HEK293 (cell line): ENCODE results near the gene MELTF.

Source experiments
- CTCF ChIA-PET: fragments of 350-600 bp; formaldehyde crosslinking; extraction: SDS; loops from one replicate; lab custom pipeline; 2021; ENCODE audit warnings: antibody characterized with exemption; lab: Yijun Ruan, JAX
- POLR2A ChIA-PET: fragments of 300-600 bp; formaldehyde crosslinking; extraction: SDS; loops from one replicate; lab custom pipeline; 2020; ENCODE audit warnings: antibody characterized with exemption, inconsistent platforms; lab: Yijun Ruan, JAX
- H3K27ac ChIP-seq: fragments of 200-500 bp; sonication (Bioruptor generic); 2 replicates; pipeline ENCODE4 v1.5.1; 2014; ENCODE audit warnings: low read depth, low read length, control low read depth, inconsistent platforms; ENCODE audit errors: extremely low read depth
- H3K36me3 ChIP-seq, 2 experiments: fragments of 200-500 bp in 1 of 2; sonication (Bioruptor generic) in 1 of 2; 1 replicate in 1 of 2; 2 replicates in 1 of 2; pipeline ENCODE4 v1.5.1; 2014 to 2017; ENCODE audit warnings: inconsistent platforms in 2 of 2, low read length in 2 of 2; ENCODE audit not compliant: control insufficient read depth in 2 of 2, insufficient read depth in 1 of 2
- H3K4me1 ChIP-seq: fragments of 200-500 bp; sonication (Bioruptor generic); 2 replicates; pipeline ENCODE4 v1.5.1; 2014; ENCODE audit warnings: mild to moderate bottlenecking, low read length, inconsistent platforms; ENCODE audit not compliant: control insufficient read depth, insufficient read depth
- H3K4me3 ChIP-seq: 2 replicates; pipeline ENCODE4 v1.5.1; 2011; ENCODE audit warnings: low read depth, mild to moderate bottlenecking, control low read depth, low read length, moderate library complexity
- H3K9me3 ChIP-seq: fragments of 200-500 bp; sonication (Bioruptor generic); 2 replicates; pipeline ENCODE4 v1.5.1; 2014; ENCODE audit warnings: low read depth, low read length, inconsistent platforms; ENCODE audit not compliant: control insufficient read depth, insufficient read depth
- FEZF1 ChIP-seq: fragments of 450-650 bp; formaldehyde crosslinking; IDR thresholded peaks from 2 replicates; pipeline ENCODE4 v1.5.1; 2016; ENCODE audit warnings: missing biosample characterization, missing genetic modification characterization
- KLF16 ChIP-seq: fragments of 450-650 bp; formaldehyde crosslinking; IDR thresholded peaks from 2 replicates; pipeline ENCODE4 v1.5.1; 2017; ENCODE audit warnings: missing biosample characterization, missing genetic modification characterization
- MYNN ChIP-seq: fragments of 450-650 bp; formaldehyde crosslinking; IDR thresholded peaks from 2 replicates; pipeline ENCODE4 v1.5.1; 2016; ENCODE audit warnings: missing biosample characterization, missing genetic modification characterization, borderline replicate concordance
- PRDM1 ChIP-seq: fragments of 450-650 bp; formaldehyde crosslinking; IDR thresholded peaks from 2 replicates; pipeline ENCODE4; 2016; ENCODE audit warnings: missing biosample characterization, missing genetic modification characterization
- PRDM6 ChIP-seq: fragments of 450-650 bp; formaldehyde crosslinking; IDR thresholded peaks from 2 replicates; pipeline ENCODE4 v1.5.1; 2017; ENCODE audit warnings: missing biosample characterization, missing genetic modification characterization
- SETDB1 ChIP-seq: IDR thresholded peaks from one replicate; pipeline ENCODE4 v1.6.1; 2017; ENCODE audit warnings: mild to moderate bottlenecking, low read length, moderate library complexity, mixed read lengths; ENCODE audit not compliant: insufficient read length
- ZBTB1 ChIP-seq: fragments of 450-650 bp; formaldehyde crosslinking; IDR thresholded peaks from 2 replicates; pipeline ENCODE4 v1.5.1; 2016; ENCODE audit warnings: missing biosample characterization, missing genetic modification characterization
- ZBTB6 ChIP-seq: fragments of 450-650 bp; formaldehyde crosslinking; IDR thresholded peaks from 2 replicates; pipeline ENCODE4 v1.5.1; 2017; ENCODE audit warnings: missing biosample characterization, missing genetic modification characterization
- ZNF114 ChIP-seq: fragments of 450-650 bp; formaldehyde crosslinking; IDR thresholded peaks from 2 replicates; pipeline ENCODE4 v1.5.0; 2017; ENCODE audit warnings: missing biosample characterization, missing genetic modification characterization
- ZNF146 ChIP-seq: fragments of 450-650 bp; formaldehyde crosslinking; IDR thresholded peaks from 2 replicates; pipeline ENCODE4 v1.5.1; 2016; ENCODE audit warnings: missing biosample characterization, missing genetic modification characterization
- ZNF157 ChIP-seq: fragments of 450-650 bp; formaldehyde crosslinking; IDR thresholded peaks from 2 replicates; pipeline ENCODE4 v1.5.1; 2016; ENCODE audit warnings: missing biosample characterization, missing genetic modification characterization
- ZNF169 ChIP-seq: fragments of 450-650 bp; formaldehyde crosslinking; IDR thresholded peaks from 2 replicates; pipeline ENCODE4 v1.5.1; 2016; ENCODE audit warnings: missing biosample characterization, missing genetic modification characterization
- ZNF2 ChIP-seq: fragments of 450-650 bp; formaldehyde crosslinking; IDR thresholded peaks from 2 replicates; pipeline ENCODE4 v1.5.1; 2016; ENCODE audit warnings: missing biosample characterization, missing genetic modification characterization
- ZNF211 ChIP-seq: fragments of 450-650 bp; formaldehyde crosslinking; IDR thresholded peaks from 2 replicates; pipeline ENCODE4 v1.5.1; 2016; ENCODE audit warnings: low read depth, missing biosample characterization, missing genetic modification characterization
- ZNF221 ChIP-seq: fragments of 450-650 bp; formaldehyde crosslinking; IDR thresholded peaks from 2 replicates; pipeline ENCODE4 v1.5.1; 2017; ENCODE audit warnings: missing biosample characterization, missing genetic modification characterization, borderline replicate concordance
- ZNF266 ChIP-seq: fragments of 450-650 bp; formaldehyde crosslinking; IDR thresholded peaks from 2 replicates; pipeline ENCODE4 v1.5.1; 2016; ENCODE audit warnings: missing biosample characterization, missing genetic modification characterization, low read depth
- ZNF354C ChIP-seq: fragments of 450-650 bp; formaldehyde crosslinking; IDR thresholded peaks from 2 replicates; pipeline ENCODE4 v1.5.1; 2016; ENCODE audit warnings: missing biosample characterization, missing genetic modification characterization, low read depth, borderline replicate concordance
- ZNF394 ChIP-seq: fragments of 450-650 bp; formaldehyde crosslinking; IDR thresholded peaks from 2 replicates; pipeline ENCODE4 v1.5.1; 2016; ENCODE audit warnings: missing biosample characterization, missing genetic modification characterization, mild to moderate bottlenecking, moderate library complexity, borderline replicate concordance
- ZNF514 ChIP-seq: fragments of 450-650 bp; formaldehyde crosslinking; IDR thresholded peaks from 2 replicates; pipeline ENCODE4 v1.5.1; 2016; ENCODE audit warnings: missing biosample characterization, missing genetic modification characterization
- ZNF561 ChIP-seq: fragments of 450-650 bp; IDR thresholded peaks from 2 replicates; pipeline ENCODE4 v1.5.1; 2018; ENCODE audit warnings: missing biosample characterization, missing genetic modification characterization, borderline replicate concordance
- ZNF621 ChIP-seq: fragments of 450-650 bp; formaldehyde crosslinking; IDR thresholded peaks from 2 replicates; pipeline ENCODE4 v1.5.1; 2017; ENCODE audit warnings: missing biosample characterization, missing genetic modification characterization
- ZNF664 ChIP-seq: fragments of 450-650 bp; formaldehyde crosslinking; IDR thresholded peaks from 2 replicates; pipeline ENCODE4 v1.5.1; 2016; ENCODE audit warnings: missing biosample characterization, missing genetic modification characterization
- ZNF707 ChIP-seq: fragments of 450-650 bp; formaldehyde crosslinking; IDR thresholded peaks from 2 replicates; pipeline ENCODE4 v1.5.1; 2016; ENCODE audit warnings: missing biosample characterization, missing genetic modification characterization
- ZNF785 ChIP-seq: fragments of 450-650 bp; formaldehyde crosslinking; IDR thresholded peaks from 2 replicates; pipeline ENCODE4 v1.5.1; 2016; ENCODE audit warnings: missing biosample characterization, missing genetic modification characterization
- ZNF830 ChIP-seq: fragments of 450-650 bp; IDR thresholded peaks from 2 replicates; pipeline ENCODE4 v1.5.0; 2018; ENCODE audit warnings: missing biosample characterization, missing genetic modification characterization, low read depth, mild to moderate bottlenecking, moderate library complexity
- ZSCAN30 ChIP-seq: fragments of 450-650 bp; IDR thresholded peaks from 2 replicates; pipeline ENCODE4 v1.5.1; 2018; ENCODE audit warnings: missing biosample characterization, mild to moderate bottlenecking, missing genetic modification characterization, moderate library complexity
- TF ChIP-seq, protein P1 (sequence below): sonication (generic); formaldehyde crosslinking; IDR thresholded peaks from 2 replicates; pipeline ENCODE4 v1.8.1; 2022; ENCODE audit warnings: mild to moderate bottlenecking, moderate library complexity, missing genetic modification reagents
- TF ChIP-seq, protein P2 (sequence below): fragments of 450-650 bp; formaldehyde crosslinking; conservative IDR thresholded peaks from 2 replicates; pipeline ENCODE4 v1.5.1; 2016; ENCODE audit warnings: low read depth, missing biosample characterization, missing genetic modification characterization

The MELTF gene

DNA sequence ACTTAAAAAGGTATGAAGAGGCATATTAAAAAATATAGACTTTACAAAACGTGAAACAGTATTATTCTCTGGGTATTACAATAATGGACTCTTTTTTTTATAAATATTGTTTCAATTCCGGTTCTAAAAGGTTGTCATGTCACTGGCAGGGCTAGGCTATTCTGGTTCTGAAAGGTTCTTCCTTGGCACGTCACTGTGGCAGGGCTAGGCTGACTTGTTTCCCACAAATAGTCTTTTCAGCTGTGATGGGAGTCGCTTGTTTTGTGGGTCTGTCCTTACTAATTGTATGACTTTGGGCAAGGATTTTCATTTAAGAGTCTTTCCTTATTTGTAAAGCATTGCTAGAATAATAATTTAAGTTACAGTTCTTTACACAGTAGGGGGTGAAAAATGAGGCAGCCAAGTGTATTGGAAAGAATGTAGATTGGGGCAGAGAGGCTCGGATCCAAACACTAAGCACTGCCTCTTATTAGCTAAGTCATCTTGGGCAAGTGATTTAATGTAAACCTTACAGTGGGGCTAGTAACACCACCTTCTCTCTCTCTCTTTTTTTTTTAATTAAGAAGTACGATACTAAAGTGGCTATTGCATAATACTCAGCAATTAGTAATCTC, 12.4 kb upstream of the MELTF start:
- Histone ChIP-seq H3K36me3 (peaks cover 0 to 24% of the 10 kb centered on the region in 2 experiments; a peak in 2 of 3 replicates), H3K4me1 (no peaks in the 10 kb centered on the region), H3K9me3 (no peaks in the 10 kb centered on the region), H3K4me3 (no peak overlapping the region), H3K27ac (no peak overlapping the region)
- no peak for TF ChIP-seq ZNF354C (tag by site-specific recombination)
- no peak for TF ChIP-seq ZNF664 (tag by site-specific recombination)
- TF ChIP-seq MYNN (tag by site-specific recombination): no peak
- no peak for TF ChIP-seq FEZF1 (tag by site-specific recombination)
- TF ChIP-seq ZNF707 (tag by site-specific recombination): no peak
- TF ChIP-seq ZBTB6: no peak
- TF ChIP-seq KLF16 (tag by site-specific recombination): no peak
- no peak for TF ChIP-seq PRDM6
- no peak for TF ChIP-seq ZSCAN30 (tag by site-specific recombination)
- no peak for TF ChIP-seq ZNF221 (tag by site-specific recombination)
- TF ChIP-seq, protein P1, sequence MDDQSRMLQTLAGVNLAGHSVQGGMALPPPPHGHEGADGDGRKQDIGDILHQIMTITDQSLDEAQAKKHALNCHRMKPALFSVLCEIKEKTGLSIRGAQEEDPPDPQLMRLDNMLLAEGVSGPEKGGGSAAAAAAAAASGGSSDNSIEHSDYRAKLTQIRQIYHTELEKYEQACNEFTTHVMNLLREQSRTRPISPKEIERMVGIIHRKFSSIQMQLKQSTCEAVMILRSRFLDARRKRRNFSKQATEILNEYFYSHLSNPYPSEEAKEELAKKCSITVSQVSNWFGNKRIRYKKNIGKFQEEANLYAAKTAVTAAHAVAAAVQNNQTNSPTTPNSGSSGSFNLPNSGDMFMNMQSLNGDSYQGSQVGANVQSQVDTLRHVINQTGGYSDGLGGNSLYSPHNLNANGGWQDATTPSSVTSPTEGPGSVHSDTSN (CRISPR knock-in tag): no peak
- TF ChIP-seq ZNF621 (tag by site-specific recombination): no peak
- TF ChIP-seq ZNF211 (tag by site-specific recombination): no peak
- TF ChIP-seq ZNF157 (tag by site-specific recombination): no peak
- CTCF ChIA-PET: interaction anchor here (0.6 to 1.7 kb wide), 3 partner anchors 11 to 146 kb away, joined by 3 to 5 read pairs (median 4); partner anchors contain the start of gene MELTF
- POLR2A ChIA-PET: no interaction called here

- CTCF ChIA-PET: interaction anchor here (0.7 to 1.7 kb wide), 2 partner anchors 10 to 11 kb away, joined by 3 to 4 read pairs; partner anchors contain the start of gene MELTF
- TF ChIP-seq PRDM1: no peak
- TF ChIP-seq ZNF561 (tag by site-specific recombination): no peak
- TF ChIP-seq ZNF146: no peak
- no peak for TF ChIP-seq ZBTB1
- TF ChIP-seq ZNF514: no peak
- TF ChIP-seq ZNF266 (tag by site-specific recombination): no peak
- TF ChIP-seq ZNF394: no peak
- TF ChIP-seq ZNF830 (tag by site-specific recombination): no peak
- TF ChIP-seq MYNN (tag by site-specific recombination): no peak
- no peak for TF ChIP-seq SETDB1
- no peak for TF ChIP-seq ZNF114 (tag by site-specific recombination)
- TF ChIP-seq ZNF169: no peak
- TF ChIP-seq, protein P2, sequence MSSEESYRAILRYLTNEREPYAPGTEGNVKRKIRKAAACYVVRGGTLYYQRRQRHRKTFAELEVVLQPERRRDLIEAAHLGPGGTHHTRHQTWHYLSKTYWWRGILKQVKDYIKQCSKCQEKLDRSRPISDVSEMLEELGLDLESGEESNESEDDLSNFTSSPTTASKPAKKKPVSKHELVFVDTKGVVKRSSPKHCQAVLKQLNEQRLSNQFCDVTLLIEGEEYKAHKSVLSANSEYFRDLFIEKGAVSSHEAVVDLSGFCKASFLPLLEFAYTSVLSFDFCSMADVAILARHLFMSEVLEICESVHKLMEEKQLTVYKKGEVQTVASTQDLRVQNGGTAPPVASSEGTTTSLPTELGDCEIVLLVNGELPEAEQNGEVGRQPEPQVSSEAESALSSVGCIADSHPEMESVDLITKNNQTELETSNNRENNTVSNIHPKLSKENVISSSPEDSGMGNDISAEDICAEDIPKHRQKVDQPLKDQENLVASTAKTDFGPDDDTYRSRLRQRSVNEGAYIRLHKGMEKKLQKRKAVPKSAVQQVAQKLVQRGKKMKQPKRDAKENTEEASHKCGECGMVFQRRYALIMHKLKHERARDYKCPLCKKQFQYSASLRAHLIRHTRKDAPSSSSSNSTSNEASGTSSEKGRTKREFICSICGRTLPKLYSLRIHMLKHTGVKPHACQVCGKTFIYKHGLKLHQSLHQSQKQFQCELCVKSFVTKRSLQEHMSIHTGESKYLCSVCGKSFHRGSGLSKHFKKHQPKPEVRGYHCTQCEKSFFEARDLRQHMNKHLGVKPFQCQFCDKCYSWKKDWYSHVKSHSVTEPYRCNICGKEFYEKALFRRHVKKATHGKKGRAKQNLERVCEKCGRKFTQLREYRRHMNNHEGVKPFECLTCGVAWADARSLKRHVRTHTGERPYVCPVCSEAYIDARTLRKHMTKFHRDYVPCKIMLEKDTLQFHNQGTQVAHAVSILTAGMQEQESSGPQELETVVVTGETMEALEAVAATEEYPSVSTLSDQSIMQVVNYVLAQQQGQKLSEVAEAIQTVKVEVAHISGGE: no peak
- TF ChIP-seq ZNF785: no peak
- no peak for TF ChIP-seq ZNF2 (tag by site-specific recombination)
Observed at GRCh38 chr3:197040658-197041057, 11.0 kb upstream of the MELTF start.

More at GRCh38 chr3:197040658-197041057, 11.0 kb upstream of the MELTF start:
- no peak overlapping the region for H3K27ac ChIP-seq
- H3K4me3 ChIP-seq: no peak overlapping the region
- H3K4me1 ChIP-seq: no peaks in the 10 kb centered on the region
- POLR2A ChIA-PET: no interaction called here
- H3K36me3 ChIP-seq: peaks cover 0 to 13% of the 10 kb centered on the region in 2 experiments; a peak in 1 of 3 replicates
- no peaks in the 10 kb centered on the region for H3K9me3 ChIP-seq
